PFSK-1 (cell line): Measurements from ENCODE around the gene GPC6.

Source experiments
- FOXP2 ChIP-seq: optimal IDR thresholded peaks from 2 replicates; pipeline ENCODE3; 2011; ENCODE audit warnings: borderline replicate concordance, control low read depth, inconsistent platforms; ENCODE audit not compliant: insufficient read depth; ENCODE audit errors: extremely low read length, extremely low read depth
- POLR2AphosphoS5 ChIP-seq: IDR thresholded peaks from 2 replicates; pipeline ENCODE4 v1.6.1; 2012; ENCODE audit warnings: low read depth, mild to moderate bottlenecking, control low read depth, low read length, moderate library complexity
- REST ChIP-seq, 2 experiments: IDR thresholded peaks; 2 replicates each; pipeline versions ENCODE4 v1.6.1 to v1.8.0; 2011 to 2012; ENCODE audit warnings: low read depth in 2 of 2, low read length in 2 of 2, control low read depth in 1 of 2, inconsistent platforms in 1 of 2, mild to moderate bottlenecking in 1 of 2, moderate library complexity in 1 of 2; ENCODE audit not compliant: insufficient read depth in 1 of 2
- SIN3A ChIP-seq: IDR thresholded peaks from 2 replicates; pipeline ENCODE4 v1.6.1; 2012; ENCODE audit warnings: mild to moderate bottlenecking, low read length, moderate library complexity, borderline replicate concordance; ENCODE audit not compliant: insufficient read depth
- TAF1 ChIP-seq: IDR thresholded peaks from 2 replicates; pipeline ENCODE4 v1.6.1; 2012; ENCODE audit warnings: low read length, control low read depth, borderline replicate concordance; ENCODE audit not compliant: insufficient read depth

GPC6 gene

DNA sequence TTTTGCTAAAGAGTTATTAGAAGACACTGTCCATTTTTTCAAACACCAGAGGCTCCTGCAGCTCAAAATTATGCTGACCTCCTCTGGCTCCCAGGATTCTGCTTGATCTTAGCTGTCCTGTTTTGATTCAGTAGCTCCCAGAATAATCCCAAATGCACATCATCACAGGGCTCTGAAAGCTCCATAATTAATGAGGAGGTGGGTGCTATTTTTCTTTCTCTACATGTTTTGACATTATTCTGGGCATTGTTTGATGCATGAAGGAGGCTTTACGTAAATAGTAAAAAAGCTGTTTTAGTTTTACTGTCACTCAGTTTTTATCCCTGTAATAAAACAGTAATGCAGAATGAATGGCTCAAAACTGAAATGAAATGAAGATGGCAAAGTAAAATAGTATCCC lies 757.4 kb downstream of the GPC6 start:
- TF ChIP-seq POLR2AphosphoS5: no peak
- TF ChIP-seq FOXP2: no peak
- TF ChIP-seq SIN3A: no peak
- no peak for TF ChIP-seq TAF1
- TF ChIP-seq REST (IDR thresholded peaks at IDR 0.05; ENCODE audit: insufficient read depth in 1 of 2, low read depth in 2 of 2, low read length in 2 of 2): no peak

DNA sequence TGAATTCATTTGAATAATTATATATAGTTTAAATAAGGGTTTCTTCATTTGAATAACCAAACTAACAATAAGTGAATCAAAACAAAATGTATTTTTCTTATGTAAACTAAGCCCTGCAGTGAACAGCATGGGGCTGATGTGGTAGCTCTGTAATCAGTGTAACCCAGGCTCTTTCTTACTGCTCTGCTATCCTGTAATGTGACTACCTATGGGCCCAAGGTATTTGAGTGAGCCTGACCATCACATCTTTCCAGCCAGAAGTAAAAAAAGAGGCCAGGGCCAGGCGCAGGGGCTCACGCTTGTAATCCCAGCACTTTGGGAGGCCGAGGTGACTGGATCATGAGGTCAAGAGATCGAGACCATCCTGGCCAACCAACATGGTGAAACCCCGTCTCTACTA lies 758.3 kb downstream of the GPC6 start:
- TF ChIP-seq FOXP2 (no peak), SIN3A (no peak), REST (IDR thresholded peaks at IDR 0.05; ENCODE audit: insufficient read depth in 1 of 2, low read depth in 2 of 2, low read length in 2 of 2) (no peak), TAF1 (no peak), POLR2AphosphoS5 (no peak)

DNA sequence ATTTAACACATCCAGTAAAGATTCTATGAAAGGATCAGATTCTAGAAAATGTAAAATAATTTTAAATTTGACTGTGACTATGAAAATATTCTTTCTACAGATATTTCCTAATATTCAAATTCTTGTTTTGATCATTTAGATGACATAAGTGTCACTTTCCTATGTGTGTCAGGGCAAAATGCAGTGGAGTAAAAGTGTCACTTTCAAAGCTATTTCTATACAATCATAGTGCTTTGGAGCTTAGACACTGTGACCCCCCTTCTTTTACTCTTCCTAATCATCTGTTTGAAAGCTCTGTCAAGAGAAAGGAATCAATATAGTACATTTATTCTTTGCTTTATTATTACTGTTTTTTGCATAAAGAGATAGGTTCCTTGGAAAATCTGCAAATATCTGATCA lies 760.9 kb downstream of the GPC6 start:
- TF ChIP-seq FOXP2 (no peak), SIN3A (no peak), TAF1 (no peak), REST (IDR thresholded peaks at IDR 0.05; ENCODE audit: insufficient read depth in 1 of 2, low read depth in 2 of 2, low read length in 2 of 2) (no peak), POLR2AphosphoS5 (no peak)

DNA sequence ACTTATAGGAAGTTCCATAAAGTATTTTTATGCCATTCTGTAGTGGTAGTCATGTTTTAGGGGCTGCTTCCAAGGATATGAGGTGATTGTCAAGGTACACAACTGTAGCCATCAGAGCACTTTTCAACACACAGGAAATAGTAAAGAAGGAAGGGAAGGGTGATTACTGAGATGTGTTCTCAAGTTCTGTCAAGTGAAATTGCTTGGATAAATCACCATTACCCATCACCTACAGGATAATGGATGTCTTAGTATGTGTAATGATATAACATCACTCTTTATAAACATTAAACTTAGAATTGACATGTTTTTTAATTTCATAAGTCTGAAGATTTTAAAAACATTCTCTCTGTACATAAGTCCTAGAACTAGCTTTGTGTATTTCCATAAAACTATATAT lies 765.0 kb downstream of the GPC6 start:
- TF ChIP-seq POLR2AphosphoS5: no peak

GRCh38 chr13:93996481-93996880 lies 769.9 kb downstream of the GPC6 start:
- no peak for TF ChIP-seq FOXP2
- no peak for TF ChIP-seq REST (IDR thresholded peaks at IDR 0.05; ENCODE audit: insufficient read depth in 1 of 2, low read depth in 2 of 2, low read length in 2 of 2)
- no peak for TF ChIP-seq POLR2AphosphoS5
- no peak for TF ChIP-seq TAF1
- TF ChIP-seq SIN3A: no peak

- TF ChIP-seq POLR2AphosphoS5 (no peak), SIN3A (no peak), REST (IDR thresholded peaks at IDR 0.05; ENCODE audit: insufficient read depth in 1 of 2, low read depth in 2 of 2, low read length in 2 of 2) (no peak)
These were observed 779.7 kb downstream of the GPC6 start for GRCh38 chr13:94006296-94006695.
